Hepatocyte (in vitro differentiated cells): Measurements from ENCODE around the gene RAD9A. TPM values are rescaled to one million over a fixed set of nuclear protein-coding genes. Genes with fewer than 3 reads are reported as not detected.
A peak's percentile ranks its signal among the peaks of the same experiment; 100 is the strongest.

Experiments used
- DNase-seq: peaks from one replicate; pipeline ENCODE4 v3.0.0-alpha.2; 2016; ENCODE audit warnings: low spot score
- H2AFZ ChIP-seq: fragments of 200-600 bp; sonication (generic); 2 replicates; pipeline ENCODE4 v1.6.0; 2016; ENCODE audit warnings: antibody characterized with exemption, mild to moderate bottlenecking
- H3K27ac ChIP-seq: fragments of 200-600 bp; sonication (generic); 2 replicates; pipeline ENCODE4 v1.5.1; 2016; ENCODE audit warnings: mild to moderate bottlenecking
- H3K27me3 ChIP-seq: fragments of 200-600 bp; sonication (generic); 2 replicates; pipeline ENCODE4 v1.6.1; 2016
- H3K36me3 ChIP-seq: fragments of 200-600 bp; sonication (generic); replicated peaks from 2 replicates; pipeline ENCODE4 v1.5.1; 2016; ENCODE audit warnings: low read depth; ENCODE audit not compliant: insufficient read depth
- H3K4me1 ChIP-seq: fragments of 200-600 bp; sonication (generic); 2 replicates; pipeline ENCODE4 v1.5.1; 2016; ENCODE audit warnings: mild to moderate bottlenecking, moderate library complexity; ENCODE audit not compliant: insufficient read depth
- H3K4me2 ChIP-seq: fragments of 200-600 bp; sonication (generic); 2 replicates; pipeline ENCODE4 v1.6.0; 2016
- H3K4me3 ChIP-seq: fragments of 200-600 bp; sonication (generic); 2 replicates; pipeline ENCODE4 v1.5.1; 2016; ENCODE audit warnings: mild to moderate bottlenecking
- H3K79me2 ChIP-seq: fragments of 200-600 bp; sonication (generic); 2 replicates; pipeline ENCODE4 v1.6.0; 2017; ENCODE audit warnings: mild to moderate bottlenecking
- H3K9me2 ChIP-seq: fragments of 200-600 bp; sonication (generic); replicated peaks from 2 replicates; pipeline ENCODE4 v1.6.0; 2017; ENCODE audit warnings: mild to moderate bottlenecking; ENCODE audit not compliant: insufficient read depth
- H3K9me3 ChIP-seq: fragments of 200-600 bp; sonication (generic); 2 replicates; pipeline ENCODE4 v1.5.1; 2016; ENCODE audit warnings: low read depth, mild to moderate bottlenecking
- H4K20me1 ChIP-seq: fragments of 200-600 bp; sonication (generic); 2 replicates; pipeline ENCODE4 v1.6.0; 2016; ENCODE audit warnings: mild to moderate bottlenecking; ENCODE audit not compliant: insufficient read depth, poor library complexity, severe bottlenecking
- EZH2 ChIP-seq: fragments of 200-600 bp; sonication (generic); IDR thresholded peaks from 2 replicates; pipeline ENCODE4 v1.6.1; 2016; ENCODE audit warnings: antibody characterized with exemption, mild to moderate bottlenecking, borderline replicate concordance
- EZH2phosphoT487 ChIP-seq: fragments of 200-600 bp; sonication (generic); IDR thresholded peaks from one replicate; pipeline ENCODE4 v1.6.1; 2018; ENCODE audit warnings: antibody characterized with exemption, mild to moderate bottlenecking, low read depth, moderate library complexity; ENCODE audit not compliant: unreplicated experiment, severe bottlenecking
- WGBS: methylation state at CpG from one replicate; pipeline ENCODE4 v1.1.6; 2016; ENCODE audit warnings: low lambda C conversion rate; ENCODE audit errors: missing lambda C conversion rate; 5-methylcytosine and 5-hydroxymethylcytosine counted together
- polyA plus RNA-seq: library from polyadenylated mRNA; unstranded; fragments of >200 nt; fragmentation: Nextera tagmentation; extraction: Ambion mirVana; gene quantifications from 2 replicates; pipeline ENCODE4 v1.2.1, GENCODE V29; 2016
- total RNA-seq: library from RNA; depleted of rRNA; stranded (reverse); fragments of >200 nt; gene quantifications from 2 replicates; pipeline ENCODE4 v1.2.3, GENCODE V29; 2014
- TF ChIP-seq, protein P1 (sequence below): fragments of 200-600 bp; sonication (generic); IDR thresholded peaks from 2 replicates; pipeline ENCODE4 v1.5.1; 2016; ENCODE audit warnings: antibody characterized with exemption, mild to moderate bottlenecking; ENCODE audit not compliant: poor library complexity

Gene RAD9A
- total and polyA plus RNA-seq, 2 experiments from 2014 or later = 20.2 to 24.0 TPM

DNA sequence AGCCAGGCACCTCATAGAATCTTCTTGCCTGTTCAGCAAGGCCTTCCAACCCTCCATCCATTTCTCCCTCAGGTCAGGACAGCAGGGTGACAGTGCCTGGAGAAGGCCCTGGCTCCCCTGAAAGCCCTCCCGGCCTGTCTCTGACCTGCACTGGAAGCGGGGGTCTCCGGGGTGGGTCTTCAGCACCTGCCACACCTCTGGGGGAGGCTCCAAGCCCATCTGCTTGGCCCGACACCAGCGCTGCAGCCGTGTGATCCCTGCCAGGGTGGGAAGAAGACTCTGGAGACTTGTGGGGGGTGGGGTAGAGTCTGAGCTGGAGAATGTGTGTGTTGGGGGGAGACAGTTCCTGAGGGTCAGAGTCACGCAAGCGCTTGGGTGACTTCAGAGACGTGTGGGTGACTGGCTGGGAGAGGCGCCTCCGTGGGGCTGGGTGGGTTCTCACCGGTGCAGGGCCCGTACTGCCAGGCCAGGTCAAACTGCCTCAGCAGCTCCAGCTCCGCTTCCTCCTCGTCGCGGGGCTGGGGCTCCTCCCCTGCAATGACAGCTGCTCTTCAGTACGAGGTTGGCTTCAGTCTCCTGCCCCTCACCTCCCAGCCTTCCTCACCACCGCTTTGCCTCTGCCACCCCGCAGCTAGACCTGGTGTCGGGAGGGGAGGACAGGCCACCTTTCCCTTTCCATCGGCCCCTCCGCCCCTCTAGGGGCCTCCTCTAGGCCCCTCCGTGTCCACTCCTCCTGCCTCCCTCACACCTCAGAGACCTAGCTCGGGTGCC, 39.1 kb upstream of the RAD9A start:
- H2AFZ ChIP-seq = peak overlapping the region; percentile 25
- peak overlapping the region; percentile 92 for H3K4me2 ChIP-seq
- no peaks in the 10 kb centered on the region for H3K9me2 ChIP-seq
- peak; percentile 70 for DNase-seq
- WGBS = 21% methylated on average over 24 of the region's 25 CpGs
- peak overlapping the region; percentile 99 for H3K27ac ChIP-seq
- H3K9me3 ChIP-seq = no peaks in the 10 kb centered on the region
- peaks cover 20% of the 10 kb centered on the region for H3K79me2 ChIP-seq
- H3K27me3 ChIP-seq = no peaks in the 10 kb centered on the region
- no peaks in the 10 kb centered on the region for H3K36me3 ChIP-seq
- H3K4me1 ChIP-seq = peaks cover 56% of the 10 kb centered on the region
- TF ChIP-seq, protein P1, sequence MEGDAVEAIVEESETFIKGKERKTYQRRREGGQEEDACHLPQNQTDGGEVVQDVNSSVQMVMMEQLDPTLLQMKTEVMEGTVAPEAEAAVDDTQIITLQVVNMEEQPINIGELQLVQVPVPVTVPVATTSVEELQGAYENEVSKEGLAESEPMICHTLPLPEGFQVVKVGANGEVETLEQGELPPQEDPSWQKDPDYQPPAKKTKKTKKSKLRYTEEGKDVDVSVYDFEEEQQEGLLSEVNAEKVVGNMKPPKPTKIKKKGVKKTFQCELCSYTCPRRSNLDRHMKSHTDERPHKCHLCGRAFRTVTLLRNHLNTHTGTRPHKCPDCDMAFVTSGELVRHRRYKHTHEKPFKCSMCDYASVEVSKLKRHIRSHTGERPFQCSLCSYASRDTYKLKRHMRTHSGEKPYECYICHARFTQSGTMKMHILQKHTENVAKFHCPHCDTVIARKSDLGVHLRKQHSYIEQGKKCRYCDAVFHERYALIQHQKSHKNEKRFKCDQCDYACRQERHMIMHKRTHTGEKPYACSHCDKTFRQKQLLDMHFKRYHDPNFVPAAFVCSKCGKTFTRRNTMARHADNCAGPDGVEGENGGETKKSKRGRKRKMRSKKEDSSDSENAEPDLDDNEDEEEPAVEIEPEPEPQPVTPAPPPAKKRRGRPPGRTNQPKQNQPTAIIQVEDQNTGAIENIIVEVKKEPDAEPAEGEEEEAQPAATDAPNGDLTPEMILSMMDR = no peak
- no peak for TF ChIP-seq EZH2
- no peaks in the 10 kb centered on the region for H4K20me1 ChIP-seq
- H3K4me3 ChIP-seq = peak overlapping the region; percentile 50

DNA sequence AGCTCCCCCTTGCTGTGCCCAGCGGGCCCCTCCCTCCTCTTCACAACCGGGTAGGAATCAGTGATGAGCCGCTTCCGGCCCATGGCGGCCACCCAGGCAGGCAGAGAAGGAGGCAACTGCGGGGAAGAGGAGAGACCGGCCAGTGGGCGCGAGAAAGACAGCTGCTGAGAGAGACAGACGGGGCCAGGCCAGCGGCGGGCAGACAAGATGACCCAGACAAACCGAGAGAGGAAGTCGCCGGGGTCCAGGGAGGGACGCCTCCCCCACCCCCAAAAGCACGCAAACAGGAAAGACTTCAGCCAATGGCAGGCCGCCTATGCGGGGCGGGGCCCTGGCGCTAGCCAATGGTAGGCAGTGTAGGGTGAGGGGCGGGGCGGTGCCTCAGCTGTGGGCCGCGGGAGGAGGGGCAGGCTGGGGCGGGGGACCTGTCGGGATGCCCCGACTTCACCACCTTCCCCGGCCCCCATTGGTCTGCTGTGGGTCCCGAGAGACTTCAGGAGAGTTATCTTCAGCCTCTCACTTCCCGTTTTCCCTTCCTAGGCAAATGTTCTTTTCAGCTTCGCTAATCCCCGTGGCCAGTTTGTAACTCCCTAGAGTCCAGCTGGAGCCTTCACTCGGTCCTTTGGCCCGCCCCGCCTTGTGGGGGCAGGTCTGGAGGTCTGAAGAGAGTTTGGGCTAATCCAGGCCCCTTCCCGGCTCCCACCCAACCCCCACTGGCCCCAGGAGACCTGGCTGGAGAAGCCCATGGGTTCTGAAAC, 38.3 kb upstream of the RAD9A start, which contains the start of gene POLD4:
Gene POLD4, minus strand, starts transcription at position 230 of the 758 bp plus-strand sequence. Its CDS starts 147 bp downstream, at position 83.
- peak within 1 kb of the TSS; percentile 99 for H3K27ac ChIP-seq
- H3K4me1 ChIP-seq = peaks cover 52% of the 10 kb centered on the region

DNA sequence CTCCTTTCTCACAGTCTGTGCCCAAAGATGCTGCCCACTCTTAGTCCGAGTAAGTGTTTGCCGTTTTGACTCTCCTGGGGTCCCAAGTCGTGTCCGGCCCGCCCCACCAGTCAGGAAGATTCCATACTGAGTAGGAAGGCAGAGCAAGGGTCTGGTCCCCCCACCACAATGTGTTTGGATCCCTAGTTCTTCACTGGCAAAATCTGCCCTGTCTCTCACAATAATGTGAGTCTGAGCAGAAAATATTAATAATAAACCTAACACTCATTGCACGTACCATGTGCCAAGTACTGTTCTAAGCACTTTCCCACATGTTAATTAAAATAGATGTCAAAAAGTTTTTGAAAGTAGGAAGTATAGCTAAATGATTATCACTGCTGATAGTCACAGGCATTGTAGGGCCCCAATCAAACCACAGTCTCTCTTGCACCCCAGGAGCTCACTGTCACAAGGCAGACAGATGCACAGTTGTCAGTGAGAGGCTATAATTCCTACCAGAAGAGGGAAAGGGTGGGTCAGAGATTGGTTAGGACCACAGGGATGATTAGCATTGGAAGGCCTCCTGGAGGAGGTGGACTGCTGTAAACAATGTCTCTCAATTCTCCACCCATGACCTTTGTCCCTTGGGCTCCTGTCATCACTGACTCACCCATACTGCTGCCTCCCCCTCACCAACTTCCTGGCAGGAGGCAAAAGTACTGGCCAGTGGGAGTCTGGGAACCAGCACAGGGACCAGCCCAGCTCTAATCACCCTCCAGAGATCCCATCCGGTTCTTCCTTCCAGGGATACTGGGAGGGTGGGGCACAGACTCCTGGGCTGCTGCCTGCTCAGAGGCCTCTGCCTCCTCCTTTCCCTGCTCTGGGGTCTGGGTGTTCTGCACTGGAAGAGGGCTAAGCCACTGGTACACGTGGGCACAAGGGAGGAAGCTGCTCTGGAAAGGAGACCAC, 37.4 kb upstream of the RAD9A start:
- H4K20me1 ChIP-seq = no peaks in the 10 kb centered on the region
- H3K4me1 ChIP-seq = peaks cover 52% of the 10 kb centered on the region
- H3K4me3 ChIP-seq = no peak overlapping the region
- H3K27ac ChIP-seq = peak overlapping the region; percentile 99
- H3K9me3 ChIP-seq = no peaks in the 10 kb centered on the region
- no peak overlapping the region for H2AFZ ChIP-seq
- H3K79me2 ChIP-seq = peaks cover 20% of the 10 kb centered on the region
- no peaks in the 10 kb centered on the region for H3K27me3 ChIP-seq
- 34% methylated on average over 8 of the region's 8 CpGs for WGBS
- no peak for TF ChIP-seq EZH2
- no peak for TF ChIP-seq EZH2phosphoT487
- TF ChIP-seq, protein P1 = no peak
- H3K36me3 ChIP-seq = no peaks in the 10 kb centered on the region
- H3K4me2 ChIP-seq = peak overlapping the region; percentile 92
- peak; percentile 93 for DNase-seq
- no peaks in the 10 kb centered on the region for H3K9me2 ChIP-seq

More for the DNA sequence above, 38.3 kb upstream of the RAD9A start, which contains the start of gene POLD4:
- Histone ChIP-seq H4K20me1 (no peaks in the 10 kb centered on the region), H3K4me2 (peak within 1 kb of the TSS; percentile 92), H3K36me3 (no peaks in the 10 kb centered on the region), H2AFZ (peak within 1 kb of the TSS; percentile 25), H3K9me3 (no peaks in the 10 kb centered on the region), H3K27me3 (no peaks in the 10 kb centered on the region), H3K9me2 (no peaks in the 10 kb centered on the region), H3K4me3 (peak within 1 kb of the TSS; percentile 50), H3K79me2 (peaks cover 20% of the 10 kb centered on the region)
- under 1% methylated on average over 22 of the region's 37 CpGs for WGBS
- TF ChIP-seq, protein P1 = no peak
- TF ChIP-seq EZH2 (no peak), EZH2phosphoT487 (no peak)
- peak; percentile 99 for DNase-seq
